ENCODE data around the gene STAT5B. TPM values are rescaled to one million over a fixed set of nuclear protein-coding genes. Genes with fewer than 3 reads are reported as not detected.
A peak's percentile ranks its signal among the peaks of the same experiment; 100 is the strongest.

The STAT5B gene
- total and polyA plus RNA-seq, 2 of the 13 experiments (the other 11 are each of a cell fraction or from before 2014, with no cell fraction given) = 21.0 to 42.8 TPM

DNA sequence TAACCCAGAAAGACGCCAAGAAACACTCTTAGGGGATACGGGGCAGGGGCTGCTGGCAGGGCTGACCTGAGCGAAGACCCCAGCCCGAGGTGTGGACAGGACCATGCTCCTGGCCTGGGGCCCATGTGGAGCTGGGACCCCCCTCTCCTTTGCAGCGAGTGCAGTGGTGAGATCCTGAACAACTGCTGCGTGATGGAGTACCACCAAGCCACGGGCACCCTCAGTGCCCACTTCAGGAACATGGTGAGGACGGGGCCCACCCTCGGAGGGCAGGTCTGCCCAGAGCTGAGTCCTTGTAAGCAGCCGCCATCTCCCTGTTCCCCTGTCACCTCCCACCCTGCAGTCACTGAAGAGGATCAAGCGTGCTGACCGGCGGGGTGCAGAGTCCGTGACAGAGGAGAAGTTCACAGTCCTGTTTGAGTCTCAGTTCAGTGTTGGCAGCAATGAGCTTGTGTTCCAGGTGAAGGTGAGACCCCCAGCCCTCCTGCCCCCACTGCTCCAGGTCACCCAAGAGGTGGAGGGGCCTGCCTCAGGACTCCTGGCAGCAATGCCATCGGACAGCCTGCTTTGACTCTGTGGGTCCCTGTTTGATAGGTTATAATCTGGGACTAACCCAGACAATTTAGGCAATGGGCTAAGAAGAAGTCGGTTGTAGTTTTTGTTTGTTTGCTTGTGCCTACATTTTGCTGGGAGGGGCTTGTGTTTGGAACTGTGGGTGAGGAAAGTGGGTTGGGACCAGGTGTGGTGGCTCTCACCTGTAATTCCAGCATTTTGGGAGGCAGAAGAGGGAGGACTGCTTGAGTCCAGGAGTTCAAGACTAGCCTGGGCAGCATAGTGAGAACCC, 28.2 kb upstream of the STAT5B start (continued):
- TF ChIP-seq, protein P1, sequence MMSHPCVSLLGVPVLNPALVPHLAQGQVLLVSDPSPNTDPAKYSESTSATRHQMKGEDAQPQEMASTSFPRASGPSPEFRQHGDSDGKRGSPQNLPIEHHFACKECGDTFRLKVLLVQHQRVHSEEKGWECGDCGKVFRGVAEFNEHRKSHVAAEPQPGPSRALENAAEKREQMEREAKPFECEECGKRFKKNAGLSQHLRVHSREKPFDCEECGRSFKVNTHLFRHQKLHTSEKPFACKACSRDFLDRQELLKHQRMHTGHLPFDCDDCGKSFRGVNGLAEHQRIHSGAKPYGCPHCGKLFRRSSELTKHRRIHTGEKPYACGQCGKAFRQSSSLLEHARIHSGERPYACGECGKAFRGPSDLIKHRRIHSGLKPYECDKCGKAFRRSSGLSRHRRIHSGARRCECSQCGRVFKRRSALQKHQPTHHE (CRISPR knock-in tag; IDR thresholded peaks at IDR 0.05; ENCODE audit: borderline replicate concordance) = no peak
- no peak for TF ChIP-seq ZC3H13 (CRISPR knock-in tag; IDR thresholded peaks at IDR 0.05)
- TF ChIP-seq ZMYM3 (CRISPR knock-in tag; IDR thresholded peaks at IDR 0.05) = peak; percentile 78; the same call in 1 of the 2 replicates
- no peak for TF ChIP-seq ARNTL (CRISPR knock-in tag; IDR thresholded peaks at IDR 0.05)
- peak; percentile 43 for TF ChIP-seq XRCC5 (optimal IDR thresholded peaks at IDR 0.05; ENCODE audit: low read length)
- TF ChIP-seq THAP11 (CRISPR knock-in tag; IDR thresholded peaks at IDR 0.05) = 0 out of 2 replicates have a peak, but pooled peaks have one; percentile 16
- no peak for TF ChIP-seq JUNB (CRISPR knock-in tag; IDR thresholded peaks at IDR 0.05; ENCODE audit: borderline replicate concordance)
- no peak for TF ChIP-seq ZNF326 (CRISPR knock-in tag; IDR thresholded peaks at IDR 0.05; ENCODE audit: borderline replicate concordance)
- TF ChIP-seq, protein P2, sequence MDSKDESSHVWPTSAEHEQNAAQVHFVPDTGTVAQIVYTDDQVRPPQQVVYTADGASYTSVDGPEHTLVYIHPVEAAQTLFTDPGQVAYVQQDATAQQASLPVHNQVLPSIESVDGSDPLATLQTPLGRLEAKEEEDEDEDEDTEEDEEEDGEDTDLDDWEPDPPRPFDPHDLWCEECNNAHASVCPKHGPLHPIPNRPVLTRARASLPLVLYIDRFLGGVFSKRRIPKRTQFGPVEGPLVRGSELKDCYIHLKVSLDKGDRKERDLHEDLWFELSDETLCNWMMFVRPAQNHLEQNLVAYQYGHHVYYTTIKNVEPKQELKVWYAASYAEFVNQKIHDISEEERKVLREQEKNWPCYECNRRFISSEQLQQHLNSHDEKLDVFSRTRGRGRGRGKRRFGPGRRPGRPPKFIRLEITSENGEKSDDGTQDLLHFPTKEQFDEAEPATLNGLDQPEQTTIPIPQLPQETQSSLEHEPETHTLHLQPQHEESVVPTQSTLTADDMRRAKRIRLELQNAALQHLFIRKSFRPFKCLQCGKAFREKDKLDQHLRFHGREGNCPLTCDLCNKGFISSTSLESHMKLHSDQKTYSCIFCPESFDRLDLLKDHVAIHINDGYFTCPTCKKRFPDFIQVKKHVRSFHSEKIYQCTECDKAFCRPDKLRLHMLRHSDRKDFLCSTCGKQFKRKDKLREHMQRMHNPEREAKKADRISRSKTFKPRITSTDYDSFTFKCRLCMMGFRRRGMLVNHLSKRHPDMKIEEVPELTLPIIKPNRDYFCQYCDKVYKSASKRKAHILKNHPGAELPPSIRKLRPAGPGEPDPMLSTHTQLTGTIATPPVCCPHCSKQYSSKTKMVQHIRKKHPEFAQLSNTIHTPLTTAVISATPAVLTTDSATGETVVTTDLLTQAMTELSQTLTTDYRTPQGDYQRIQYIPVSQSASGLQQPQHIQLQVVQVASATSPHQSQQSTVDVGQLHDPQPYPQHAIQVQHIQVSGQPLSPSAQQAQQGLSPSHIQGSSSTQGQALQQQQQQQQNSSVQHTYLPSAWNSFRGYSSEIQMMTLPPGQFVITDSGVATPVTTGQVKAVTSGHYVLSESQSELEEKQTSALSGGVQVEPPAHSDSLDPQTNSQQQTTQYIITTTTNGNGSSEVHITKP (CRISPR knock-in tag; IDR thresholded peaks at IDR 0.05; ENCODE audit: low read depth) = no peak
- TF ChIP-seq, protein P3, sequence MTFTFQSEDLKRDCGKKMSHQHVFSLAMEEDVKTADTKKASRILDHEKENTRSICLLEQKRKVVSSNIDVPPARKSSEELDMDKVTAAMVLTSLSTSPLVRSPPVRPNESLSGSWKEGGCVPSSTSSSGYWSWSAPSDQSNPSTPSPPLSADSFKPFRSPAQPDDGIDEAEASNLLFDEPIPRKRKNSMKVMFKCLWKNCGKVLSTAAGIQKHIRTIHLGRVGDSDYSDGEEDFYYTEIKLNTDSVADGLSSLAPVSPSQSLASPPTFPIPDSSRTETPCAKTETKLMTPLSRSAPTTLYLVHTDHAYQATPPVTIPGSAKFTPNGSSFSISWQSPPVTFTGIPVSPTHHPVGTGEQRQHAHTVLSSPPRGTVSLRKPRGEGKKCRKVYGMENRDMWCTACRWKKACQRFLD (CRISPR knock-in tag; IDR thresholded peaks at IDR 0.05; ENCODE audit: borderline replicate concordance) = no peak
- TF ChIP-seq, protein P4, sequence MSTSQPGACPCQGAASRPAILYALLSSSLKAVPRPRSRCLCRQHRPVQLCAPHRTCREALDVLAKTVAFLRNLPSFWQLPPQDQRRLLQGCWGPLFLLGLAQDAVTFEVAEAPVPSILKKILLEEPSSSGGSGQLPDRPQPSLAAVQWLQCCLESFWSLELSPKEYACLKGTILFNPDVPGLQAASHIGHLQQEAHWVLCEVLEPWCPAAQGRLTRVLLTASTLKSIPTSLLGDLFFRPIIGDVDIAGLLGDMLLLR (CRISPR knock-in tag; IDR thresholded peaks at IDR 0.05) = 0 out of 2 replicates have a peak, but pooled peaks have one; percentile 23
- no peak for TF ChIP-seq ZBTB8A (CRISPR knock-in tag; IDR thresholded peaks at IDR 0.05; ENCODE audit: borderline replicate concordance, low read depth)
- TF ChIP-seq FOXK2 (IDR thresholded peaks at IDR 0.05) = no peak
- no peak for TF ChIP-seq PHF21A (CRISPR knock-in tag; IDR thresholded peaks at IDR 0.05)
- TF ChIP-seq, protein P5, sequence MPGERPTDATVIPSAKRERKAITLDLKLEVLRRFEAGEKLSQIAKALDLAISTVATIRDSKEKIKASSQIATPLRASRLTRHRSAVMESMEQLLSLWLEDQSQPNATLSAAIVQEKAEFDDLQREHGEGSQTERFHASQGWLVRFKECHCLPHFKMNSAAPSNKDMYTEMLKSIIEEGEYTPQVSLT (CRISPR knock-in tag; IDR thresholded peaks at IDR 0.05; ENCODE audit: borderline replicate concordance, low read depth) = no peak
- TF ChIP-seq ADNP (CRISPR knock-in tag; IDR thresholded peaks at IDR 0.05) = peak; percentile 76; the same call in 1 of the 2 replicates
- TF ChIP-seq, protein P6, sequence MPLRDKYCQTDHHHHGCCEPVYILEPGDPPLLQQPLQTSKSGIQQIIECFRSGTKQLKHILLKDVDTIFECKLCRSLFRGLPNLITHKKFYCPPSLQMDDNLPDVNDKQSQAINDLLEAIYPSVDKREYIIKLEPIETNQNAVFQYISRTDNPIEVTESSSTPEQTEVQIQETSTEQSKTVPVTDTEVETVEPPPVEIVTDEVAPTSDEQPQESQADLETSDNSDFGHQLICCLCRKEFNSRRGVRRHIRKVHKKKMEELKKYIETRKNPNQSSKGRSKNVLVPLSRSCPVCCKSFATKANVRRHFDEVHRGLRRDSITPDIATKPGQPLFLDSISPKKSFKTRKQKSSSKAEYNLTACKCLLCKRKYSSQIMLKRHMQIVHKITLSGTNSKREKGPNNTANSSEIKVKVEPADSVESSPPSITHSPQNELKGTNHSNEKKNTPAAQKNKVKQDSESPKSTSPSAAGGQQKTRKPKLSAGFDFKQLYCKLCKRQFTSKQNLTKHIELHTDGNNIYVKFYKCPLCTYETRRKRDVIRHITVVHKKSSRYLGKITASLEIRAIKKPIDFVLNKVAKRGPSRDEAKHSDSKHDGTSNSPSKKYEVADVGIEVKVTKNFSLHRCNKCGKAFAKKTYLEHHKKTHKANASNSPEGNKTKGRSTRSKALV (CRISPR knock-in tag; IDR thresholded peaks at IDR 0.05) = 0 out of 2 replicates have a peak, but pooled peaks have one; percentile 27
- no peak for TF ChIP-seq TCF12 (IDR thresholded peaks at IDR 0.05)
- TF ChIP-seq TCF12 (CRISPR knock-in tag; IDR thresholded peaks at IDR 0.05) = no peak
